ENCODE measurements around the gene DPM1. TPM values are rescaled to one million over a fixed set of nuclear protein-coding genes. Genes with fewer than 3 reads are reported as not detected.

Gene DPM1
- total and polyA plus RNA-seq, 2 of the 8 experiments (the other 6 are each of a cell fraction or from before 2014, with no cell fraction given): 42.3 to 57.0 TPM

DNA sequence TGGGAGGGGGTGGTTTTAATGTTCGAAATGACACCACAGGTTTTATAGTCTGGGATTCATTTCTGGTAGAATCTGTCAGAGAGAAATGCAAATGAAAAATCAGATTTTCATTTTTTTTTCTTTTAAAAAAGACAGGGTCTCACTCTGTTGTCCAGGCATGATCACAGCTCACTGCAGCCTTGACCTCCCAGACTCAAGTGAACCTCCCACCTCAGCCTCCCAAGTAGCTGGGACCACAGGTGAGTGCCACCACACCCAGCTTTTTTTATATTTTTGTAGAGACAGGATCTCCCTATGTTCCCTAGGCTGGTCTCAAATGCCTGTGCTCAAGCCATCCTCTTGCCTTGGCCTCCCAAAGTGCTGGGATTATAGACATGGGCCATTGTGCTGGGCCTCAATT lies 24.7 kb downstream of the DPM1 start:
- H4K91ac ChIP-seq (replicated peaks; ENCODE audit: insufficient read length, low read length): no peak overlapping the region
- H2BK12ac ChIP-seq (ENCODE audit: low read depth, low read length): no peak overlapping the region
- no peaks in the 10 kb centered on the region for H3K9me3 ChIP-seq (ENCODE audit: insufficient read depth in 2 of 2, low read depth in 1 of 2, low read length in 1 of 2)
- no peak for TF ChIP-seq KDM5A (IDR thresholded peaks at IDR 0.05; ENCODE audit: low read length)
- TF ChIP-seq NANOG (IDR thresholded peaks at IDR 0.05; ENCODE audit: insufficient read depth, low read depth, low read length, poor library complexity, severe bottlenecking): no peak
- TF ChIP-seq POU5F1 (IDR thresholded peaks at IDR 0.05; ENCODE audit: low read depth, low read length): no peak
- TF ChIP-seq POLR2A (IDR thresholded peaks at IDR 0.05; ENCODE audit: control extremely low read depth in 1 of 2, low read depth in 2 of 2, low read length in 2 of 2): no peak
- TF ChIP-seq BACH1 (IDR thresholded peaks at IDR 0.05; ENCODE audit: low read length): no peak
- TF ChIP-seq NRF1 (IDR thresholded peaks at IDR 0.05; ENCODE audit: low read depth, low read length): no peak
- no peak for TF ChIP-seq SIN3A (conservative IDR thresholded peaks at IDR 0.05 in 1 of 2, IDR thresholded peaks at IDR 0.05 in 1 of 2; ENCODE audit: low read depth in 1 of 2, low read length in 2 of 2)
- TF ChIP-seq SP2 (IDR thresholded peaks at IDR 0.05; ENCODE audit: low read length): no peak
- H2BK15ac ChIP-seq (ENCODE audit: low read length): no peak overlapping the region
- H3K4ac ChIP-seq (replicated peaks; ENCODE audit: insufficient read length, low read depth, low read length): no peak overlapping the region
- peaks cover 13 to 43% (median 26%) of the 10 kb centered on the region in 4 experiments; a peak in 7 of 8 replicates for H3K36me3 ChIP-seq (ENCODE audit: control insufficient read depth in 2 of 4, insufficient read depth in 4 of 4, low read length in 3 of 4)
- H2AK5ac ChIP-seq (ENCODE audit: low read depth, low read length): no peak overlapping the region
- H4K5ac ChIP-seq (ENCODE audit: insufficient read length, low read depth, low read length): no peak overlapping the region
- peaks cover 6% of the 10 kb centered on the region in 2 experiments for H4K20me1 ChIP-seq (replicated peaks in 1 of 2; ENCODE audit: control insufficient read depth in 1 of 2, insufficient read depth in 2 of 2, low read length in 2 of 2)
- WGBS, 2 experiments (ENCODE audit: extremely low coverage in 1 of 2, insufficient coverage in 1 of 2, insufficient read length in 1 of 2, insufficient replicate concordance in 2 of 2, low coverage in 1 of 2, low lambda C conversion rate in 2 of 2, missing lambda C conversion rate in 1 of 2): 92% methylated on average over 1 of the region's 1 CpG; no CpG with 5 or more reads in 1 of the 2 experiments
- CTCF ChIA-PET (ENCODE audit: partially characterized antibody): interaction anchor here (0.9 to 1.4 kb wide), 2 partner anchors 37 to 141 kb away, joined by 3 read pairs; no protein-coding TSS in a partner anchor
- H2AFZ ChIP-seq (ENCODE audit: low read length): no peak overlapping the region
- no peak overlapping the region for H3K4me2 ChIP-seq (ENCODE audit: insufficient read depth in 1 of 2, low read depth in 2 of 2, low read length in 2 of 2)
- DNase-seq (ENCODE audit: low read depth in 1 of 2, low spot score in 2 of 2) (no peak), FAIRE-seq (no peak)
- H3K79me1 ChIP-seq (ENCODE audit: low read depth, low read length): no peaks in the 10 kb centered on the region
- H3K23me2 ChIP-seq (ENCODE audit: low read depth, low read length): peaks cover 4% of the 10 kb centered on the region; the same call in 1 of the 2 replicates
- no peak overlapping the region for H3K56ac ChIP-seq (replicated peaks; ENCODE audit: insufficient read length, low read depth, low read length)
- H3K9ac ChIP-seq (replicated peaks in 1 of 4; ENCODE audit: extremely low read depth in 1 of 4, low read depth in 3 of 4, low read length in 3 of 4): no peak overlapping the region
- H3K4me3 ChIP-seq (ENCODE audit: extremely low read depth in 1 of 4, insufficient read depth in 2 of 4, low read depth in 3 of 4, low read length in 4 of 4): no peak overlapping the region
- no peak overlapping the region for H3K18ac ChIP-seq (ENCODE audit: extremely low read depth, low read length)
- H2BK20ac ChIP-seq (ENCODE audit: low read length): no peak overlapping the region
- peaks cover 11 to 19% of the 10 kb centered on the region in 2 experiments for H3K79me2 ChIP-seq (ENCODE audit: control insufficient read depth in 1 of 2, insufficient read depth in 2 of 2, low read length in 2 of 2)
- no peak overlapping the region for H3K23ac ChIP-seq (ENCODE audit: insufficient read length)
- H2BK5ac ChIP-seq (ENCODE audit: low read depth, low read length): no peak overlapping the region
- H4K8ac ChIP-seq (ENCODE audit: extremely low read depth, insufficient read depth, low read length): no peak overlapping the region
- H3K27me3 ChIP-seq (replicated peaks in 1 of 4; ENCODE audit: control insufficient read depth in 3 of 4, extremely low read depth in 1 of 4, insufficient read depth in 3 of 4, low read length in 3 of 4): no peaks in the 10 kb centered on the region
- H3K14ac ChIP-seq (ENCODE audit: insufficient read length): no peak overlapping the region
- H2BK120ac ChIP-seq (replicated peaks; ENCODE audit: low read depth, low read length): no peak overlapping the region
- no peak overlapping the region for H3K27ac ChIP-seq (ENCODE audit: low read depth, low read length)
- H3K4me1 ChIP-seq (replicated peaks in 1 of 4; ENCODE audit: control insufficient read depth in 3 of 4, insufficient read depth in 4 of 4, low read length in 3 of 4): peaks cover 4 to 14% (median 6%) of the 10 kb centered on the region in 4 experiments; a peak in 6 of 7 replicates
- POLR2A ChIA-PET (ENCODE audit: partially characterized antibody): interaction anchor here (4.0 kb wide), 1 partner anchor 24 kb away, joined by 44 read pairs; the partner anchor contains the start of genes DPM1 and MOCS3
